HG03196 (cell line): ENCODE measurements around the gene PLEKHA3.

Source experiments
- ATAC-seq: cut with Tn5 transposase; IDR thresholded peaks from one replicate; pipeline ENCODE4 v1.9.1; 2021; ENCODE audit not compliant: unreplicated experiment

The PLEKHA3 gene

DNA sequence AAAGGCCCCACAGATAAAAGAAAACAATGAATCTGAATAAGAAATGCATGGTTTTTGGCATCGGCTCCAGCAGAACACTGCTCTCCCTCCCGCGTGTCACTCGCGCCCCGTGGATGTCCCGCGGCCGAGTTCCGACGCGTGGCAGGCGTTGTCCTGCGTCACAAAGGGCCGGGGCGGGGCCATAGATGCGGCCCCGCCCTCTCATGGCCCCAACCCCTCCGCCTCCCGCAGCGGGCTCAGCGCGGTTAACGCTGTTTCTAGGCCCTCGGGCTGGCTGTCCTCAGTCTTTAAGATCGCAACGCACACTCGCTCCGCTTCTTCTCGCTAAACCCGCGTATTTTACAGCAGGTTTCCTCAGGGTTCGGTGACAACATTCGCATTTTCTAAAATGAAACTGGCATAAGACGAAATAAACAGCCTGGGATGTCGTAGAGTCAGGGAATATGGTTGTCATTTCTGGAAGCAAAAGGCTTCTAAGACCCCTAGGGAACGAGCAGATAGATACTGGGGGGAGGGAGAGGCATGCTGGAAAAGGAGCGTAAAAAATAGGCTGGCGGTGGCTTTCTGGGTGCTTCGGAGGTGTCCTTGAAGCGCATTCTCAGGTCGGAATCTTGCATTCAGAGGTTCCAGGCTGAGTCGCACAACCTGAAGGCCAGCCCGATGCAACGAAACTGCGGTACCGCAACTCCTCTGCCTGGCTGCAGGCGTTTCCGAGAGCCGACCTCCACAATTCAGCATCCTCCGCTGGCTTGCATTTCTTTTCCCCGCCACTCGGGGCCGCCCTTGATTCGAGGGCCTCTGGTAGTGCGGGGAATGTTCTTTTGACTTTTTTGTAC, 1.6 kb upstream of the PLEKHA3 start, which contains the start of gene FKBP7:
Gene FKBP7, minus strand, starts transcription at position 162 of the 836 bp plus-strand sequence. Its CDS starts 101 bp downstream, at position 61.
- peak; percentile 46 for ATAC-seq

DNA sequence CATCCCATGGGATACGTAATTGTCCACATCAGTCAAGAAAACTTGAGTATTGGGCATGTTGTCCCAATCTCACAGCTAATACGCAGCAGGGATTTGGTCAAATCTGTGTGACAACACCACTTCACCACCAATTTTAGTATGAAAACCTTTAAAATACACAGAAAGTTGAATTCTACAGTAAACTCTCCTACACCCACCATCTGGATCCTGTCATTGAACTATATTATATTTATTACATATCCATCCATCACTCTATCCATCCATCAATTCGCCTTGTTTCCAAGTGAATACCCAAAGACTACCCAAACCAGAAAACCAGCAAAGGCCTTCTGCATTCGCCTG, 1.0 kb upstream of the PLEKHA3 start:
- no peak for ATAC-seq

DNA sequence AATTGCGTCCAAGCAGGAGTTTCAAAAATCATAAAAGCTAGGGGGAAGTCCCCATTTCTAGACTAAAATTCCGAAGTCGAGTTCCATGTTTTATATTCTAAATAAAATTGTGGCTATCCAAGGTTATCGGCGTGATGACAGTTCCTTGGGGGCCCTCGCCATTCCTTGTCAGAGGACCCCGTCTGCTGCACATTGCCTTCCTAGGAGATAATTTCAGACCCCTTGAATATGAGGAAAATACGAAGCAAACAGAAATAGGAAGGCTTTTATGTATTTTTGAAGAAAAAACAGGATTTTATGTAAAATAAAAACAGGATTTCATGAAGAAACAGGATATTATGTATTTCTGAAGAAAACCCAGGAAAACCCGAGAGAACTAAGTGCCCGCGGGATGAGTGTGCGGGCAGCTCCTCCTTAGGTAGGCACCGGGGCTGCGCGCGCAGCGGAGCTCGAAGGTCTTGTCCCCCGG, 465 bp upstream of the PLEKHA3 start:
- no peak for ATAC-seq

DNA sequence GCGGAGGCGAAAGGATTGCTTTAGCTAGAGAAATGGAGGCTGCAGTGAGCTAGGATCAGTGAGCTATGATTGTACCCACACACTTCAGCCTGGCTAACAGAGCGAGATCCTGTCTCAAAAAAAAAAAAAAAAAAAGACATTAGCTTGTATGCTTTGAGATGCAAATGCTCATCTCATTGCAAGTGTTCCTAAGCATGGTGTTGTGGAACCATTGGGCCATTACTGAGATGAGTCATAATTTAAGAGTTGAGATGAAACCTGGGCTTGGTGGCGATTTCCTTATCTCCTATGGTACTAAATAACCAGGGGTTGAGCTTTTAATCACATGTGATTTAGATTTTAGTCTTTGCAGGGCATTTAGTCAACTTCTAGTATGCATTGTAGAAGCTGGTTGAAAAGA, 2.2 kb downstream of the PLEKHA3 start:
- peak; percentile 27 for ATAC-seq

DNA sequence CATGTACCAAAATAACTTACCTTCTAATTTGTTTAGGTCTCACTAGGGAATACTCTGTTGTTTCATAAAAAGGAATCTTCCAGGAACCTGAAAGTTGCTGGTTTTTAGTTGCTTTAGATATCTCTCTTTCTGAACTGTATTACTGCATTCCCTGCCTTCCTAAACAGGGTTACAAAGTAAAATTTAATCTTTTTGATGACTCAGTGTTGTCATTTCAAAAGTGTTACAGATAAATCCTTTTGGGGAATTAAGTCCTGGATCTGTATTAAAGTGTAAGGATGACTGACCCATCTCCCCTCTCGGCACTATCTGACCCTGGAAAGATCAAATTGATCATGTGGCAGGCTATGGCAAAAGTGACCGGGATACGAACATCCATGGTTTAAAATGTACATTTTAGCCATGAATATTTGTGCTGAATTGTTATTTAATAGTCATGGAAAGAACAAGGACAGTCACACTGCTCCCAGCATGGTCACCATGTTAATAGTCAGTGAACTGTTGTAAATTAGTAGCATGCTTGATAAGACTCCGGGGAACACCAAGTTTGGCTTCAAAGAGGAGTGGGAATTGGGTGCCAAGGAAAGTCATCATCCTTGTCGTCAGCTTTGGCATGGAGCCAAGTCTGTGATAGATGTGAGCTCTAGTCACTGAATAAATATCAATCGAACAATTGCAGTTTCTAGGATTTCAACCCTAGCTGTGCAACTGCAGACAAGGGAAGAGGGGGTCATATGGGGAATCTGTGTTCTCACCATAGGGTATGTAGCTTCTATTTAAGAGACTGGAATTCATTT, 4.2 kb downstream of the PLEKHA3 start:
- no peak for ATAC-seq

DNA sequence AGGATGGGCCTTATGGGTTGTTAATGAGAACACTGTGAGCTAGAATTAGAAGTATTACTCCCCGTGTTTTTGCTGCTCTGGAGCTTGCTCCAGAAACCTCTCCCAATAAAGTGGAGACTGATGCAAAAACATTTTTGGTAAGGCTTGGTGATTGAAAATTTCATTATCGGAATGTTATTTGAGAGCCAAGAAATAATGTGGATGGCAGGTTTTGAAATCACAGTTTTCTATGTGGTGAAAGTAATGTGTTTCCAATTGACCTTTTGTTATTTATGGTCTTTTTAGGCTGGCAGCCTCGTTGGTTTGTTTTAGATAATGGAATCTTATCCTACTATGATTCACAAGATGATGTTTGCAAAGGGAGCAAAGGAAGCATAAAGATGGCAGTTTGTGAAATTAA, 5.1 kb downstream of the PLEKHA3 start:
- ATAC-seq, result no peak

DNA sequence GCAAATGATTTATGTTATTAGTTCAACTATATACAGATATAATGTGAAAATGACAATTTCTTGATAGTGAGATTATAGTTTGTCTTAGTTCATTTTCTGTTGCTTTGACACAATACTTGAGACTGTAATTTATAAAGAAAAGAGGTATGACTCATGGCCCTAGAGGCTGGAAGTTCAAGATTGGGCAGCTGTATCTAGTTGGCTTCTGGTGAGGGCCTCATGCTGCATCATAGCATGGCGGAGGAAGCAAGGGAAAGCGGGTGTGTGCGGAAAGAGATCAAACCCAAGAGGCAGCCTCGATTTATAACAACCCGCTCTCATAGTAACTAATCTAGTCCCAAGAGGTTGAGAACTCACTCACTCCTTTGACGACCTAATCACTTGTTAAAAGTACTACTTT, 11.4 kb downstream of the PLEKHA3 start:
- ATAC-seq, result no peak

DNA sequence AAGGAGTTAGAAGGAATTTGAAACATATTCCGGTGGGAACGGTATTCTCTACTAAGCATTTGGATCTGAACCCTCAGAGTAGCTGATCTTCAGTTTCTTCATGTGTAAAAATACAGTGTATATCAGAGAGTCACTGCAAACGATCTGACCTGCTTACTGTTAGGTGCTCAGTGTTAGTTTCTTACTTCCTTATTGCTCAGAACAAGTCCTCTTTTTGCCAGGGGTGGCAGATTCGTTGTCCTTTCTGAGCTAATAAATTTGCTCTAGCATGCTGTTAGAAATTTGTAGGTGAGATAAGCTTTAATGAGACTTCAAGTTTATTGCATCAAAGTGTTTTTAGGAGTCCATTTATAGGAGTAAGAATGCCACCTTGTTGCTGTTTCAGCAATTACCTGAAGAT, 15.8 kb downstream of the PLEKHA3 start:
- no peak for ATAC-seq

DNA sequence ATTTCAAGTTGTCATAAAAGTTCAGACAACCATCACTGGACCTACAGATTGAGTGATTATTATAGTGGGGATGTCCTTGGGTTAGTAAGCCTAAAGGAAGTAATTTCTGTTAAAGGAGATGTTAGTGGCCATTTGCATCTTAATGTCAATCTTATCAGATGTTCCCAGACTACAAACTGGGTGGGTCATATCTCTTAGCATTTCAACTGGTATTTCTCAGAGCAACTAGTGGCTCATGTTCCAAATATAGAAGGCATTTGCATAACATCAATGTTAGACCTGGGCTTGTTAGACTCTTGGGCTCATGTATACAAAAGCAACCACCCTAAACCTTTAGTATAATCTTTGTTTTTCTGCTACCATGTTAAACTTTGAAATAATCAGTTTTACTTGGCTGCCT, 17.9 kb downstream of the PLEKHA3 start:
- no peak for ATAC-seq

DNA sequence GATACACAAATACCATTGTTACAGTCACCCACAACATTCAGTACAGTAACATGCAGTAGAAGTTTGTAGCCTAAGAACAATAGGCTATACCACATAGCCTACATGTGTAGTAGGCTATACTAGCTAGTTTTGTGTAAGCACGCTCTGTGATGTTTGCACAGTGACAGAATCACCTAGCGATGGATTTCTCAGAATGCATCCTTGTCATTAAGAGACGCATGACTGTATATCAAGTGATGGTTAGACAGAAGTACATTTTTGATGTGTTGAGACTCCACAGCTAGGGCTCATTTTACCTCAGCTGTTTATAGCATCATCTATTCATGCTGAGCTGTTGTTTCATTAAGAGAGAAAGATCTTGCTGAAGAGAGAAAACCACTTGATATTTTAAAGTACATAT, 19.4 kb downstream of the PLEKHA3 start:
- ATAC-seq, result no peak

DNA sequence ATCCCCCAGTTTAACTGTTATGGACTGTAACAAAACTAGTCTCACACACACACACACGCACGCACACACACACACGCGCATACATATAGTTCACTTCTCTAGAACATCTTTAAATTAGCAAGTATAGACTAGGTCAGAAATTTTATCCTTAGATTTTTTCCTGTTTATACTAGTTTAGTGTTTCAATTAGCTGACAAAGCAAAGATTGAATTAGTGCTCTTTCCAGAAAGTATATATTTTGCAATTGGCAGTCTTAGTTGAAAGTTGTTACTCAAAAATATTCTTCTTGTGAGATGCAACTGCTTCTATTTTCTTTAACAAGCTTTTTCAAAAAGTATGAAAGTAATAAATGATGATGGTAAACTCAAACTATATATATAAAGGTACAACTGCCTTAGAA, 22.5 kb downstream of the PLEKHA3 start:
- ATAC-seq, result no peak

DNA sequence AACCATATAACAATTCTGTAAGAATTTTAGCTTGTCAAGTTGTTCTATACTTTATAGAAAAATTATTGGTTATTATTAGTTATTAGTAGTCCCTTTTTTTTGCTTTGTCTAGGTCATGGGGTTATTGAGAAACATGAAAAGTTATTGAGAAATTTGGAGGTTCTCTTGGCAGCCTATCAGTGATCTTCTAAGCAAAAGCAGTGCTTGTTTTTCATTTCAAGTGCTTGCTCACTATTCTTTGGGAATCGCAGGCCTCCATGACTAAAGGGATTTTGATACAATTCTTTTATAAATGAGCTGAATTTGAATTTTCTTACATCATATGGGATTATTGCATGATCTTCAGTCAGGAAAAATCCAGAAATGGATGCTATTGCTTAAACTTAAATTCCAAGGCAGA, 25.8 kb downstream of the PLEKHA3 start:
- no peak for ATAC-seq

DNA sequence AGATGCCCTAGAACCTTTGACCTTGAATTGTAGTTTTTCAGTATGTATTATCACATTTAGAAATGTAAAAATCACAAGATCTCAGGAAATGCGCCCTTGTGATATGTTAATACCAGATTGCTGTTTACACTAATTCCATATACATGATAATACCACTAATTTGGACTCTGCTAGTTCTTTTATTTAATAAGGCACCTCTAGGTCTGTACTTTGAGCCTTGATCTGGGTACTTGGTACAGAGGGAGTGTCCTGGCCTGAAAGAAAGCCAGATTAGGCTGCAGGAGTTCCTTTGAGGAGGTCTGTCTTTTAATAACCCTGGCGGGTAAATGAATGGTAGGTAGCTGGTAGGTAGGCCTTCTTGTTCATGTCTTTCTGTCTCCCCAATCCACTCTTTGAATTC, 26.3 kb downstream of the PLEKHA3 start:
- no peak for ATAC-seq

DNA sequence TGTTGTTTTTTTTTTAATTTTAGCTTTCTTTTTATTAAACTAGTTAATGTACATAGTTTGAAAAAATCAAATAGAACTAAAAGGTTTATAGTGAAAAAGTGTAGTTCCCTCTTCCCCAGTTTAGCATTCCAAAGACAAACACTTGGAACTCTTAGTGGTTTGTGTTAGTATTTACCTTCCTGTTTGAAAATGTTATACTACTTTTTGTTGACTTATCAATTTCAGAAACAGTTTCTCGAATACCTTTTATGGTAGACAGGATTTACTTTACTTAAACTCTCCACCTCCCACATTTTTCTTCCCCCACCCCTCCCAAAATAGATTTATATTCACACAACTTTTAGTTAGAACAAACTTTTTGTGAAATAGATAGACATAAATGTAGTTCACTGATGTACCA, 26.7 kb downstream of the PLEKHA3 start:
- no peak for ATAC-seq

DNA sequence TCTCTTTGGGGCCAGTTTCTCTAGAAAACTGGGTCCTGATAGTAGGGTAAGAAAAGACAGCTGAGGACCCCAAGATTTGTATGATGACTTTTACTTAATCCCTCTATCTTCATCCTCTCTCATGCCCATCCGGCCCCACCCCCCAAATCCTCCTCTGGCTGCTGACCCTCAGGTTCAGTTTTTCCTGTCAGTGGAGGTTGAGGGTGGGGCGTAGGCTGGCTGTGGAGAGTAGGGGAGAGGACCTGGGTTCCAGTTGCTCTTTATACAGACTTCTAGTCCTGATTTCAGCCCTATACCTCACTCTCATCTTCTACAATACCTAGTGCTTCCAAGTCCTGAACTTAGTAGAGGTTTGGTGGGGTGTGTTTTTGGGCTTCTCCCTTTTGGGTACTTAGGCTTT, 28.4 kb downstream of the PLEKHA3 start:
- ATAC-seq, result no peak

DNA sequence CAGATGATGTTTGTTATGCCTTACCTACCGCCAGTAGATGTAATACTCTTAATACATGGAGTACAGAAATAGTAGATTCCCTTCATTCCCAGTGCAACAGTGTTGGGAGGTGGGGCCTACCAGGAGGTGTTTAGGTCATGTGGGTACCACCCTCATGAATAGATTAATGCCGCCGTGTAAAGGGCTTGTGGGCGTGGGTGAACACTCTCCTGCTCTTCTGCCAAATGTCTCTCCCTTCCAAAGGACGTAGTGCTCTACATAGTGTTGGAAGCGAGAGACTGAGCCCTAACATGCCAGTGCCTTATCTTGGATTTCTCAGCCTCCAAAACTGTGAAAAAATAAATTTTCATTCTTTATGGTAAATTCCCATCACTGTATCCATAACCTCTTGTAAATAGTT, 30.1 kb downstream of the PLEKHA3 start:
- no peak for ATAC-seq

DNA sequence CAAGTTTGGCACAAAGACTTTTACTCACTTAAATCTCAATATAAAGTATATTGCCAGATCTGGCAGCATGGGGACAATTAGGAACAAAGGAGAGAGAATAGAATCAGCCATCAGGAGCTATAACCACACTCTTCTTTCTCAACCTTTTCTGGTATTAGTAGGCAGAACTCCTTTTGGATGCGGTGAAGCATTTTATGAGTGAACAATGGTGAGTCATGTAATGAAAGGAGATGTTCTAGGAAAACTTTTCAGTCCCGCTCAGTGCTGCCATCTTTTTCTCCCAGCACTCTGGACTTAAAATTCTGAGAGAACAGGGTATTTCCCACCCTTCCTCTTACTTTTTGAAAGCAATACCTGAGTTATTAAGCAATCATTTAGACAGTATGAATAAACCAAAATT, 32.2 kb downstream of the PLEKHA3 start:
- no peak for ATAC-seq

DNA sequence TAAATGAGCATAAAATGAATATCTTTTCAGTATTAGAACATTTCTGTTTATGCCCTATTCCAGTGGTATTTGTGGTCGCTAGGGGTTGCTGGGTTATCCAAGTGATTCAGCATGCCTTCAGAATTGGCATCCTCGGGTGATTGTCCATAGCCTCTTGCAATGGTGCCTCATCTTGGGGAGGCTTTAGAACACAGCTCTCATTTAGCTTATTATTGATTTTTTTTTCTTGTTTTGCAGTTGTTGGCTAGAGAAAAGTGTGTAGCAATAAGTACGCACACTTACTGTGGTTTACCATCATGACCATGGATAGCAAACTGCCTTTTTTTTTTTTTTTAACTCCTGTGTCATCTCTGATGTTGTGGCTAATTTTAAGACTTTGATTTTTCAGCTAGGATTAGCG, 33.6 kb downstream of the PLEKHA3 start:
- no peak for ATAC-seq

DNA sequence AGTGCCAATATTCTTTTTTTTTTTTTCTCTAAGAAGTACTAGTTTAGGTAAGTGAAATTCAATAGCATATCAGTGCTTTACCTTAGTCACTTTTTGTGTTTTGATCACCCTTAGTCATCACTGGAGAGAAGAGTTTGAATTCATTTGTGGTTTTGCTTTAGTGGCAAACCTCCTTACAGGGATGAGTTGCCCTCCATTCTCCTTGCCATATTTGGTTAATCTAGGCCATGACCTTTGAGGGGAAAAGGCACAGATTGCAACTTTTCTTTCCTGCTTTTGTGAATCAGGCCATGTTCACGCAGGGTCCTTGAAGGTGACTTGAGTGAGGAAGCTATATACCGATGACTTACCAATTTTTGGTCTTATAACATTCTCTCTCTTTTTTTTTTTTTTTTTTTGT, 34.4 kb downstream of the PLEKHA3 start:
- ATAC-seq, result peak; percentile 59

DNA sequence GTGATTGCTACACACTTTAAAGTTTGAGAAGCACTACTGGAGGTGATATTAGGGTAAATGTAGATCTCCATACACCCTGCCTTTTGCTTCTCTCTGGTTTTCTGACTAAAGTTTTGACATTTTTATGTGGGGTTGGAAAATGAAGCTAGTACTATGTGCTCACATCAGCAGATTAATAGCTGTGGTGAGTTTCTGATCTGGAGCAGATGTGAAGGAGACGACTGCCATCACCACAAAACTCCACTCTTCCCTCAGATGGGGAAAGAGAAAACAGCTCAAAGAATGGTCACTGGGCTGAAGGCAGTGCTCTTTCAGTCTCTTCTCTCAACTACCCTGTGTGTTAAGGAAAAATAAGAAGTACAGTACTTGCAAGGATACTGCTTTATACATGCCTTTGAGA, 37.2 kb downstream of the PLEKHA3 start:
- no peak for ATAC-seq

DNA sequence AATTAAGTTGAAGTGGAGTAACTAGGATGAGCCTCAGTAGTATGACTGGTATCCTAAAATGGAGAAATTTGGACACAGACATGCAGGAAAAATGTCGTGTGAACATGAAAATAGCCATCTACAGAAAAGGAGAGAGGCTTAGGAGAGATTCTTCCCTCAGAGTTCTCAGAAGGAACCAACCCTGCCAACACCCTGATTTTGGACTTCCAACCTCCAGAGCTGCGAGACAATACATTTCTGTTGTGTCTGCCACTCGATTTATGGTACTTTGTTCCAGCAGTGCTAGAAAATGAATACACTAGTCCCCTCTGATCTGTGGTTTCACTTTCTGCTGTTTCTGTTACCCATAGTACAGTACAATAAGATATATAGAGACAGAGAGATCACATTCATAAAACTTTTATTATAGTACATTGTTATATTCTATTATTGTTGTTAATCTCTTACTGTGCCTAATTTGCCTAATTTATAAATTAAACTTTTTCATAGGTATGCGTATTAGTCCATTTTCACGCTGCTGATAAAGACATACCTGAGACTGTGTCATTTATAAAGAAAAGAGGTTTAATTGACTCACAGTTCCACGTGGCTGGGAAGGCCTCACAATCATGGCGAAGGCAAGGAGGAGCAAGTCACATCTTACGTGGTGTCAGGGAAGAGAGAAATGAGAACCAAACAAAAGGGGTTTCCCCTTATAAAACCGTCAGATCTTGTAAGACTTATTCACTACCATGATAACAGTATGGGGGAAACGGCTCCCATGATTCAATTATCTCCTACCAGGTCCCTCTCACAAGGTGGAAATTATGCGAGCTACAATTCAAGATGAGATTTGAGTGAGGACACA, 41.3 kb downstream of the PLEKHA3 start:
- ATAC-seq, result no peak
